OCI-LY1 (cell line): ENCODE results near the gene ATXN1.

Experiments
- H2AFZ ChIP-seq: fragments of 200-600 bp; sonication (generic), shearing (Covaris generic); 2 replicates; pipeline ENCODE4 v1.6.0; 2014; ENCODE audit warnings: antibody characterized with exemption, mild to moderate bottlenecking, low read length
- H3F3A ChIP-seq: fragments of 200-600 bp; sonication (generic), shearing (Covaris generic); 2 replicates; pipeline ENCODE4 v1.6.0; 2014; ENCODE audit warnings: mild to moderate bottlenecking, antibody characterized with exemption, low read length, moderate library complexity; ENCODE audit not compliant: insufficient read depth
- H3K27ac ChIP-seq: fragments of 200-600 bp; sonication (generic); 2 replicates; pipeline ENCODE4 v1.5.1; 2014; ENCODE audit warnings: low read length, mixed run types, mild to moderate bottlenecking, low read depth; ENCODE audit not compliant: poor library complexity, severe bottlenecking
- H3K27me3 ChIP-seq: fragments of 200-600 bp; sonication (generic); 2 replicates; pipeline ENCODE4 v1.6.0; 2014; ENCODE audit warnings: antibody characterized with exemption, mild to moderate bottlenecking, low read length, moderate library complexity; ENCODE audit not compliant: insufficient read depth
- H3K36me3 ChIP-seq: fragments of 200-600 bp; sonication (generic); 2 replicates; pipeline ENCODE4 v1.6.1; 2014; ENCODE audit warnings: mild to moderate bottlenecking, antibody characterized with exemption, low read length, moderate library complexity, mixed read lengths; ENCODE audit not compliant: insufficient read depth
- H3K4me1 ChIP-seq: fragments of 200-600 bp; sonication (generic); 2 replicates; pipeline ENCODE4 v1.5.1; 2014; ENCODE audit warnings: mild to moderate bottlenecking, low read length, moderate library complexity; ENCODE audit not compliant: insufficient read depth, severe bottlenecking
- H3K4me2 ChIP-seq: fragments of 200-600 bp; sonication (generic), shearing (Covaris generic); 2 replicates; pipeline ENCODE4 v1.6.1; 2014; ENCODE audit warnings: low read length
- H3K4me3 ChIP-seq: fragments of 200-600 bp; sonication (generic); 2 replicates; pipeline ENCODE4 v1.5.1; 2014; ENCODE audit warnings: low read length, low read depth, mild to moderate bottlenecking, mixed read lengths; ENCODE audit not compliant: poor library complexity, severe bottlenecking
- H3K79me2 ChIP-seq: fragments of 200-600 bp; shearing (Covaris generic); 2 replicates; pipeline ENCODE4 v1.6.1; 2016; ENCODE audit warnings: mixed run types, low read length, mixed read lengths; ENCODE audit not compliant: insufficient read depth
- H3K9ac ChIP-seq: fragments of 200-600 bp; sonication (generic), shearing (Covaris generic); 2 replicates; pipeline ENCODE4 v1.6.1; 2014; ENCODE audit warnings: mild to moderate bottlenecking, low read length, mixed read lengths
- H3K9me2 ChIP-seq: fragments of 200-600 bp; sonication (generic), shearing (Covaris generic); 2 replicates; pipeline ENCODE4 v1.6.1; 2014; ENCODE audit warnings: low read depth, mild to moderate bottlenecking, low read length, mixed read lengths
- H3K9me3 ChIP-seq: fragments of 200-600 bp; shearing (Covaris generic); 2 replicates; pipeline ENCODE4 v1.6.1; 2014; ENCODE audit warnings: low read length, mixed read lengths
- H4K20me1 ChIP-seq: fragments of 200-600 bp; sonication (generic), shearing (Covaris generic); 2 replicates; pipeline ENCODE4 v1.6.0; 2016; ENCODE audit warnings: mild to moderate bottlenecking, low read length; ENCODE audit not compliant: insufficient read depth
- CTCF ChIP-seq: fragments of 200-600 bp; sonication (generic), shearing (Covaris generic); IDR thresholded peaks from 2 replicates; pipeline ENCODE4 v1.5.1; 2017; ENCODE audit warnings: mild to moderate bottlenecking, antibody characterized with exemption, low read length, moderate library complexity, mixed read lengths
- EZH2 ChIP-seq: fragments of 200-600 bp; sonication (generic), shearing (Covaris generic); IDR thresholded peaks from 2 replicates; pipeline ENCODE4 v1.8.0; 2017; ENCODE audit warnings: borderline replicate concordance, mixed run types, mild to moderate bottlenecking, antibody characterized with exemption, low read length, moderate library complexity, mixed read lengths

Gene ATXN1

GRCh38 chr6:16777794-16778193 is 16.5 kb upstream of the ATXN1 start:
- Histone ChIP-seq H3K4me2 (no peak overlapping the region), H3K4me3 (no peak overlapping the region), H3F3A (no peaks in the 10 kb centered on the region), H4K20me1 (no peaks in the 10 kb centered on the region), H3K36me3 (no peaks in the 10 kb centered on the region), H3K9me2 (no peaks in the 10 kb centered on the region), H3K79me2 (no peaks in the 10 kb centered on the region), H2AFZ (no peak overlapping the region), H3K27ac (no peak overlapping the region), H3K9ac (no peak overlapping the region), H3K27me3 (no peaks in the 10 kb centered on the region), H3K4me1 (no peaks in the 10 kb centered on the region), H3K9me3 (no peaks in the 10 kb centered on the region)
- TF ChIP-seq EZH2 (no peak), CTCF (no peak)

- Histone ChIP-seq H3K36me3 (no peaks in the 10 kb centered on the region), H3K4me2 (no peak overlapping the region), H4K20me1 (no peaks in the 10 kb centered on the region), H3K4me3 (no peak overlapping the region), H3K9me2 (no peaks in the 10 kb centered on the region), H3K9ac (no peak overlapping the region), H3K27ac (no peak overlapping the region), H3K27me3 (no peaks in the 10 kb centered on the region), H3K4me1 (no peaks in the 10 kb centered on the region), H2AFZ (no peak overlapping the region), H3F3A (no peaks in the 10 kb centered on the region), H3K9me3 (no peaks in the 10 kb centered on the region), H3K79me2 (no peaks in the 10 kb centered on the region)
- TF ChIP-seq EZH2 (no peak), CTCF (no peak)
These were observed 15.2 kb upstream of the ATXN1 start for GRCh38 chr6:16776394-16777017.

GRCh38 chr6:16774437-16774836 is 13.2 kb upstream of the ATXN1 start:
- Histone ChIP-seq H3K4me3 (no peak overlapping the region), H3K4me1 (no peaks in the 10 kb centered on the region), H3K36me3 (no peaks in the 10 kb centered on the region), H3K9ac (no peak overlapping the region), H3K27me3 (no peaks in the 10 kb centered on the region), H3K4me2 (no peak overlapping the region), H3K27ac (no peak overlapping the region), H4K20me1 (no peaks in the 10 kb centered on the region), H3K9me2 (no peaks in the 10 kb centered on the region), H3F3A (no peaks in the 10 kb centered on the region), H3K9me3 (no peaks in the 10 kb centered on the region), H3K79me2 (no peaks in the 10 kb centered on the region), H2AFZ (no peak overlapping the region)
- TF ChIP-seq CTCF (no peak), EZH2 (no peak)
